Stimulated activated CD4-positive, alpha-beta T cell treated with anti-CD3 and anti-CD28 coated beads, Interleukin-2, amount 100 ng/mL, for 4 hours (primary cell): ENCODE data around the gene KLHL8.
"Not testable (repeated sequence)": the region's sequence is repeated elsewhere in the genome, so short reads cannot be mapped to it uniquely, and the experiment has no call there.

Source experiments
- DNase-seq: peaks from one replicate; pipeline ENCODE4 v3.0.0-alpha.2; 2020; ENCODE audit warnings: low read depth

KLHL8 gene

DNA sequence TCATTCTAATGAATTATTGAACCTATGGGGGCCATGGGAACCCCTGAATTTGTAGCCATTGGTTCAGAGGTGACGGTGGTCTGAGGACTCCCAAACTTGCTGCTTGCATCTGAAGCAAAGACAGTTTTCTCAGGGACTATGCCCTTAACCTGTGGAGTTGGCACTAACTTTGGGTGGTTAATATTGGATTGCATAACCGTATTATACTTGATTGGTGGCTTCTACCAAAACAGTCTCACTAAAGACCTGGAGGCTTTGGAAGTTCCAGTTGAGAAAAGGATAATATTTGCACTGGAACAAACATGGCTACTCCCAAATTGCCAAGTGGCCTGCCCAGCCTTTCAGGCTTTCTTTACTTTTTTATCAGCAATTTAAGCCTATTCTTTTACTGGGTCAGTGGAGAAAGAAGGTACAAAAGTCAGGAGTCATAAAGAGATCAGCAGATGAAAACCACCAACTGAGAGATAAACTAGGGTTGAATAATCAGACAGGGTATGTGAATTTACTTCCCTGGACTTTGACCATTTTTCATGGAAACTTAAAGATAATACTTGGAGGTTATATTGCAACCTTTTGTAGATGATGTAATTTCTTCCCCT is 7.9 kb upstream of the KLHL8 start:
- no peak for DNase-seq

DNA sequence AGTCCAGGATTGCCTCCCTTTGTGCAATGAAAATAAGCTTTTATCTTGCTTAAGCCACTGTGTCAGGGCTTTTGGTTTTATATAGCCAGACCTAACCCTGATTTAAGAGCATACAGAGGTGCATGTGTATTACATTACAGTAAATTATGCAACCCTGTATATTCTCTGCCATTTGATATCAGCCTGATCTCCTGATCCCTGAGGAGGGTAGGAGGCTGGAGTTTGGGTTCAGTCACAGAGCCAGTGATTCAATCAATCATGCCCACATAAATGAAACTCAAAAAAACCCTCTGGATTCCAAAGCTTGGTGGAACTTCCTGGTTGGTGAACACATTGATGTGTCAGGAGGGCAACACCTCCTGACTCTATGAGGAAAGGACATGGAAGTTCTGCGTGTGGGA is 7.3 kb upstream of the KLHL8 start:
- DNase-seq: no peak

DNA sequence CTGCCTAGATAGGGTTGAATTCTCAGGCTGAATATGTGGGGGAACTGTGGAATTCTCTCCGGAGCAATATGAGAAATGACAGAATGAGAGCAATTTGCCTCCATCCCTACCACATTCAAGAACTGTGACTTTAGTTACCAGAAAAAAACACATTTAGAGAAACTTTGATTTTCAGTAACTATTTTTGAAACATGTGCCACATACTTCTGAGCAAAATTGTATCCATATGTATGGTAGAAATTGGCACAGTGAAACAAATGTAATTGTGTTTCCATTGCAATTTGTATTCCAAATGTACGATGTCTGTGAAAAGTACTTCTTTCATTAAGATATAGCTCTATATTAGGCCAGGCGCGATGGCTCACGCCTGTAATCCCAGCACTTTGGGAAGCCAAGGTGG is 5.5 kb upstream of the KLHL8 start:
- DNase-seq: no peak

DNA sequence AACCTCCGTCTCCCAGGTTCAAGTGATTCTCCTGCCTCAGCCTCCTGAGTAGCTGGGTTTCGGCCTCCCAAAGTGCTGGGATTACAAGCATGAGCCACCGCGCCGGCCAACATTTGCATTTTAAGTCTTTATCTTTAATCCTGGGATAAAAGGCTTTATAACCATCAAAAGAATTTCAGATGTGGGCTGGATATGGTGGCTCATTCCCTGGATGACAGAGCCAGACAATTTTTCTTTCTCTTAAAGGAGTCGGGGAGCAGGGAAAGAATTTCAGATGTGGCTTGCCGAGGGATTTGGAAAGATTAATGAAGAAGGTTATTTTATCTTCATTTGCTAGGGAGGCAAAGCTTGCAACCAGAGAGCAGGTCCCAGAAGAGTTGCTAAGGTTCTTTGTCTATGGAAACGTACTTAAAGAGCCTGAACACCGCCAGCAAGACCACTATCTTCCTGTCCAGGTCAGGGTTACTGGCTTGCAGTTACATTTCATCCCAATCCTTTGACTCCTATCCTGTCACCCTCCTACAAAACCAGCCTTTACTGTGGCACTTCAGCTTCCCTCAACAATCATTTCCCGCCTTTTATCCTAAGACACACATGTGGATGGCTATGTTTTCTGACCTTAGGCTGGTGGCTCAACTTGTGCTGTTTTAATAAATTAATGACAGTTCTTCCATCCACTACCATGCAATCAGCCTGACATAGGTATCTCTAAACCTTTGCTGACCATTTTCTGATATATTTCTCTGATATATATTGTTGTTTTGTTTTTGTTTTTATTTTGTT is 3.9 kb upstream of the KLHL8 start:
- DNase-seq: no peak

DNA sequence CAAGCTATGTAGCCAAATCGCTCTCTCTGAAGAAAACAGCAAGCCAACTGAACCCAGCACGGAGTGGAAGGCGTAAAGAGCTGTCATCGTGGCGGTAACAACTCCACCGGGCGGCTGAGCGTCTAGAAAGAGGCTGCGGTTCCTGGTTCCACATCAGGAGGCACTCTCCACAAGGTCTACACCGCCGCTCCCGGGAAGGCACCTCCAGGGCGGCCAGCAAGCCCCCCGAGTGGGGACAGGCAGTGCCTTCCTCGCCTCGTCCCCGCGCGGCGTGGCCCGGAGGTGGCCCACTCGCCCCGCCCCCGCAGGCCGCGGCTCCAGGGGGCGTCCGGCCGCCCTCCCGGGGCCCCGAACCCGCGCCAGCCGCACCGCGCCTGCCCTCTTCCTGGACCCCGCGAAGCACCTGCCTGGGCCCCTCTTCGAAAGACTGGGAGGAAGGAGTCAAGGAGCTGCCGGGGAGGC is 755 bp downstream of the KLHL8 start:
- DNase-seq: peak; percentile 32

DNA sequence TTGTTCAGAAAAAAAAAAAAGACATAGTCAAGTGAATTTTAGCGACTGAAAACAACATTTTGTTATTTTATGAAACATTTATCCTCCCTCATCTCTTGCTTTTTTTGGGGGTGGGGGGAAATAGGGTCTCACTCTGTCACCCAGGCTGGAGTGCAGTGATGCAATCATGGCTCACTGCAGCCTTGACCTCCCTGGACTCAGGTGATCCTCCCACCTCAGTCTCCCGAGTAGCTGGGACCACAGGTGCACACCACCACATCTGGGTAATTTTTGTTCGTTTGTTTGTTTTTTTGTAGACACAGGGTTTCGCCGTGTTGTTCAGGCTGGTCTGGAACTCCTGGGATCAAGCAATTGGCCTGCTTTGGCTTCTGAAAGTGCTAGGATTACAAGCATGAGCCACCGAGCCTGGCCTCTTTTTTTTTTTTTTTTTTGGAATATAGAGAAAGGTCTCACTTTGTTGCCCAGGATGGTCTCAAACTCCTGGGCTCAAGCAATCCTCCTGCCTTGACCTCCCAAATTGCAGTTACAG is 3.1 kb downstream of the KLHL8 start:
- not testable (repeated sequence) for DNase-seq

DNA sequence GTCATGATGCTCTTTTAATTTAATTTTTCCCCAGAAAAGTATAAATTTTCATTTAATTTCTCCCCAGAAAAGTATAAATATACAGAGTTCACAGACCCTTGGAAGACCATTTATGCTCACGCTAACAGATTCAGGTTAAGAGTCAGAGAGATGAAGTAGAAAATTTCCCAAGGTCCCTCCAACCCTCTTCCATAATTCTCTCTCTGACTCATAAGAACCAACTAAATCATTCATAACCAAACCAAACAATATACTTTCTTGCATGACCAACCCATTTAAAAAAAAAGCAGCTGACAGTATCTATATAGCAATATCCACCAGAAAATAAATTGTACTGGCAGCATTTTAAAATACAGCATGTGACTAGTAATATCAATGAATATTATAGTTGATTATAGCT is 3.9 kb downstream of the KLHL8 start:
- no peak for DNase-seq

DNA sequence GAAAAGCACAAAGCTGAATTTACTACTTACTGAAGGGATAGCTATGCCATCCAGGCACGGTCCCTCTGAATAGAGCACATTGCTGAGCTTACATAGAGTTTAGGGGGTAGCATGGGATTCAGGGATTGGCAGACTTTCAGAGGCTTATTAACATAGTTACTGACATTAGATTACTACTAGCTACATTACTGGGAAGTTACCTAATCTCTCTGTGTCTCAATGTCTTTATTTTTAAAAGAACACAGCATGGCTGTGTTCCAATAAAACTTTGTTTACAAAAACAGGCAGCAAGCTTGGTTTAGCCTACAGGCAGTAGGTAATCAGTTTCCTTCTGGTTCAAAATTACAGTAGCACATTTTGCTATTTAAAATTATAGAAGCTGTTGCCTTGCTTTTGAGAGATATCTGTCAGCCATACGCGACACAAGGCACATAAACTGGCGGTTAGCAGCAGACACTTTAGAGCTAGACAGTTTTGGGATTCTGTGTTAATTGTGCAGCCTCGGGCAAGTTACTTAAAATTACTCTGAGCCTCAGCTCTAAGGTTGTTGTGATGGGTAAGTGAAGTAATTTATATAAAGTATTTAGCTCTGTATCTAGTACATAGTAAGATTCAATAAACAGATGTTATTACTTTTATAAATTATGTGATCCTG is 6.9 kb downstream of the KLHL8 start:
- no peak for DNase-seq

DNA sequence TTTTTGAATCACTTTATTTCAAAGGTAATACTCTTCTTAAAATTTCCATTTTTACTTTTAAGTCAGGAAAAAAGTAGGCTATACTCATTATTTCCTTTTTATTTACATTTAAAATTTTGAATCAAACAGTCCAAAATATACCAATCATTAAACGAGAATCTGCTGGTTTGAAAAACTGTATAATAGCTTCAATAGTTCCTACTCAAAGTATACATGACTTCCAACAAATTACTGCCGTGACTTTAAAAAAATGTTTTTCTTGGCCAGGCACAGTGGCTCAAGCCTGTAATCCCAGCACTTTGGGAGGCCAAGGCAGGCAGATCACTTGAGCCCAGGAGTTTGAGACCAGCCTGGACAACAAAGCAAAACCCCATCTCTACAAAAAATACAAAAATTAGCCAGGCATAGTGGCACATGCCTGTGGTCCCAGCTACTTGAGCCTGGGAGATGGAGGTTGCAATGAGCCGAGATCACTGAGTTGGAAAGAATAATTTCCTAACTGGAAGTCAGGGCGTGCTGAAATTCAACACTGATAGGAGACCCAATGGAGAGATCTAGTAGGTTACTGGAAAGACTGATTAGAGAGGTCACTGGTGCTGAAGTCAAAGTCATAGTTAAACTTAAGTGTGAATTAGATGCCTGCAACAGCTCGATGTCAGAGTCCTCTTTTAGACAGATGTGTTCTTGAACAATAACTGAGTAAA is 9.0 kb downstream of the KLHL8 start:
- no peak for DNase-seq

DNA sequence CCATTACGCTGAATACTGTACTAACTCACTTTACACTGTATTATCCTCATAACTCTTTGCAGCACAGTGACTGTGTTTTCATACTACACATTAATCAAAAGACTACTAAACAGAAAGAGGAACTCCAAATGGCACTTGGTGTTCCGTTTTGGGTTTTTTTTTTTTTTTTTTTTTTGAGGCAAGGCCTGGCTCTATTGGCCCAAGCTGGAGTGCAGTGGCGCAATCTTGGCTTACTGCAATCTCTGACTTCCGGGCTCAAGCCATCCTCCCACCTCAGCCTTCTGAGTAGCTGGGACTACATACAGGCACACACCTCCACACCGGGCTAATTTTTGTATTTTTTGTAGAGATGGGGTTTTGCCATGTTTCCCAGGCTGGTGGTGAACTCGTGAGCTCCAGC is 10.7 kb downstream of the KLHL8 start:
- DNase-seq: no peak

DNA sequence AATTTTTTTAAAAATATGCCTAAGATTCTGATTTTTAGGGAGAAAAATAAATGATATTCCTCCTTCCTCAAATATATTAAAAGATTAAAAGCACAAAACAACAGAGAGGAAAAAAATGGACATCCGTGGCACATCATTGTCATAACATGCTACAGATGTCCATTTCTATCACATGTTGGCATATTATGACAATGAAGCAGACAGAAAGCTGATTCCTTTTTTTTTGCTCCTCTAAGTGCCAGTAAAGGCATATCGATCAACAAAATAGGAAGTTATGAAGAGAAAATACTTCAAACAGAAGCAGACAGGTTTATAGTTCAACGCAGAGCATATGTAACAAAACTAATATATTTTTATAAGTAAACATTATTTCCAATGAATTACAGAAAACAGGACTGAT is 11.2 kb downstream of the KLHL8 start:
- DNase-seq: no peak

DNA sequence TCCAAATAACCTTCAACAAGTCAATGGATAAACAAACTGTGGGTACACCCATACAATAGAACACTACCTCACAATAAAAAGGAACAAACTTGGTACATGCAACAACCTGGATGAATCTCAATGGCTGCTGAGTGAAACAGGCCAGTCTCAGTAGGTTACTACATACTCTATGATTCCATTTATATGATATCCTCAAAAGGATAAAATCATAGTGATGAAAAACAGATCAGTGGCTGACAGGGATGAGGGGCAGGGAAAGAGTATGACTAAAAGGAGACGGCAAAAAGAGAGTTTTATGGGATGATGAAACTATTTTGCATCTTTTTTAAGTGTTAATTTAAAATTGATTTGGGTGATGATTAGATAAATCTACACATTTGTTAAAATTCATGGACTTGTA is 15.9 kb downstream of the KLHL8 start:
- DNase-seq: no peak

DNA sequence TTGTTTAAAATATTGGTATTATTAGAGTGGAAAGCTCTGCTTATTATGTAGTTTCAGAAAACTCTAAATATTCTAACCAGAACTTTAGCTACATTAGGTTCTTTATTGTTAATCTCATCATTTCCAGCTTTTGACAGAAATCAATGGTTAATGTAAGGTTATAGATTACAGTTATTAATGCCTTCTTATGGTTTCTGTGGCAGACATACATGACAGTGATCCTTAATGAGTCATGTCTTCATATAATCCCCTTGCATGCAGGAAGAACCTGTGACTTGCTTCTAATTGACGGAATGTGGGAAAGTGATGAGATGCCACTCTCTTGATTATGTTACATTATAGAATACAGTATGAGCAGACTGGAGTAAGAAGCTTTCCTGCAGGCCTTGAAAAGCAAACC is 23.5 kb downstream of the KLHL8 start:
- no peak for DNase-seq

DNA sequence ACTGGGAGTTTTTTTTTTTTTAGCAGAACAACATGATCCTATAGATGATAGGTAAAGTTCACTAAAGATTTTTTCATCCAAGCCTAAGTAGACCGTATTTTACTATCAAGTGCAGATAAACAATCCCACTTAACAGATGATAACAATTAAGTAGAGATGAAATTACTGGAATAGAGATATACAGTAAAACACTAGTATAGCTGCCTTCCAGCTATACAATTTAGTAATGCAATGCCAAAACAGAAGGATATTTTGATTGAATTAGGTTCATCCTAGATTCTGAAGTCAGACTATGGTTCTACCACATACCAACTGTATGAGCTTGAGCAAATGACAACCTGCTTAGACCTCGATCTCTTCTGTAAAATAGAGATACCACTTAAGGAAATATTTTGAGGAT is 24.3 kb downstream of the KLHL8 start:
- DNase-seq: no peak

DNA sequence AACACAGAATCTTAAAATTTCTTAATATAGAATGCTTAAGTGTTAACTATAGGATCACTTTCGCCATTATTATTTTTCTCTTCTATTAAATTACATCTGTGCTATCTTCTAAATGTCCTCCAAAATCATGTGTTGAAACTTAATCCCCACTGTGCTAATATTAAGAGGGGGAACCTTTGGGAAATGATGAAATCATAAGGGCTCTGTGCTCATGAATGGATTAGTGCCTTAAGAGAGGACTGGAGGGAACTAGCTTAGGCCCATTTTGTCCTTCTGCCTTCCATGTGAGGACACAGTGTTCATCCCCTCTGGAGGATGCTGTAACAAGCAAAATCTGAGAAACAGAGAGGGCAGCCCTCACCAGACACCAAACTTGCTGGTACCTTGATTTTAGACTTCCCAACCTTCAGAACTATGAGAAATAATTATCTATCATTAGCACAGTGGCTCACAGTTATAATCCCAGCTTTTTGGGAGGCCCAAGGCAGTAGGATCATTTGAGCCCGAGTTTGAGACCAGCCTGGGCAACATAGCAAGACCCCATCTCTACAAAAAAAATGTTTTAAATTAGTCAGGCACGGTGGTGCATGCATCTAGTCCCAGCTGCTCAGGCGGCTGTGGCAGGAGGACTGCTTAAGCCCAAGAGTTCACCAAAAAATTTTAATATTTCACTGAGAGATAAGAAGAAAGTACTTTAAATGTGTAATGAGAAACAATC is 26.3 kb downstream of the KLHL8 start:
- DNase-seq: no peak

DNA sequence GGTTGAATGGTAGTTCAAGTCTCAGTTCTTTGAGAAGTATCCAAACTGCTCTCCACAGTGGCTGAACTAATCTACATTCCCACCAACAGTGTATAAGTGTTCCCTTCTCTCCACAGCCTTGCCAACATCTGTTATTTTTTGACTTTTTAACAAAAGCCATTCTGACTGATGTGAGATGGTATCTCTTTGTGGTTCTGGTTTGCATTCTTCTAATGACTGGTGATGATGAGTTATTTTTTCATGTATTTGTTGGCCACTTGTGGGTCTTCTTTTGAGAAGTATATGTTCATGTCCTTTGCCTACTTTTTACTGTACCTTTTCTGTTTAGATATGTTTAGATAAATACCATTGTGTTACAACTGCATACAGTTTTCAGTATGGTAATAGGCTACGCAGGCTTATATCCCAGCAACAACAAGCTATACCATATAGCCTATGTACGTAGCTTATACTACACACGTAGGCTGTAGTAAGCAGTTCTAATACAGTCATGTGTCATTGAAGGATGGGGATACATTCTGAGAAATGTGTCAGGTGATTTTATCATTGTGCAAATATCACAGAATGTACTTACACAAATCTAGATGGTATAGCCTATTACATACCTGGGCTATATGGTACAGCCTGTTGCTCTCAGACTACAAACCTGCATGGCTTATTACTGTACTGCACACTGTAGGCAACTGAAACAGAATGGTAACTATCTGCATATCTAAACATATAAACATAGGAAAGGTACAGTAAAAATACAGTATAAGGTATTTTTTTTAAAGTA is 28.1 kb downstream of the KLHL8 start:
- no peak for DNase-seq

DNA sequence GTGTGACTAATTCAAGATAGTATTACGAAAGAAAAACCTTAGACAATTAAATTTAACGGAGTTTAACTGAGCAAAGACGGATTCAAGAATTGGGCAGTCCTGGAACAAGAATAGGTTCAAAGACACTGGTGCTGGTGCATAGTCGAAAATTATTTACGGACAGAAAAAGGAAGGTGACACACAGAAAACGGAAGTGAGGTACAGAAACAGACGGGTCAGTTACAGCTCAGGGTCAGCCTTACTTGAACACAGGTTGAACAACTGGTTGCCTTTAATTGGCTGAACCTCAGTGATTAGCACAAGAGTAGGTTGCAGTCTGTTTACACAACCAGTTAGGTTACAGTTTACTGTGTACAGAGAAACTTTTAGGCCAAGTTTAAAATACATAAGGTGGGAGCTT is 31.5 kb downstream of the KLHL8 start:
- no peak for DNase-seq

DNA sequence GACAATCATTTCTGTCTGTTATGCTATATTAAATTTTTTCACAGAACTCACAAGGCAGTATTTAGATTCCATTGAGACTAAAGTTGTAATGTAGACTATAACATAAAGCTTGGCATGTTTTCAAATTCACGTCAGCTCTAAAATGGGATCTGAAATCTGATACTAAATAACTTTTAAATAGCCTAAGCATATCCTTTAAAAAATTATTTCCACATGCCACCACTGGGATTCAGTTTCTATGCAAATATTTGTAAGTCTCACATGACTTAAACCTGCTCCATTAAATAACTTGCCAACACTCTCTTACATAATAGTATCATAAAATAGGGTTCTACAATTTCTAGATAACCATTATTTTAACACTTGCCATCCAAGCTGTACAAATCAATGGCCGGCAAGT is 32.4 kb downstream of the KLHL8 start:
- DNase-seq: no peak

DNA sequence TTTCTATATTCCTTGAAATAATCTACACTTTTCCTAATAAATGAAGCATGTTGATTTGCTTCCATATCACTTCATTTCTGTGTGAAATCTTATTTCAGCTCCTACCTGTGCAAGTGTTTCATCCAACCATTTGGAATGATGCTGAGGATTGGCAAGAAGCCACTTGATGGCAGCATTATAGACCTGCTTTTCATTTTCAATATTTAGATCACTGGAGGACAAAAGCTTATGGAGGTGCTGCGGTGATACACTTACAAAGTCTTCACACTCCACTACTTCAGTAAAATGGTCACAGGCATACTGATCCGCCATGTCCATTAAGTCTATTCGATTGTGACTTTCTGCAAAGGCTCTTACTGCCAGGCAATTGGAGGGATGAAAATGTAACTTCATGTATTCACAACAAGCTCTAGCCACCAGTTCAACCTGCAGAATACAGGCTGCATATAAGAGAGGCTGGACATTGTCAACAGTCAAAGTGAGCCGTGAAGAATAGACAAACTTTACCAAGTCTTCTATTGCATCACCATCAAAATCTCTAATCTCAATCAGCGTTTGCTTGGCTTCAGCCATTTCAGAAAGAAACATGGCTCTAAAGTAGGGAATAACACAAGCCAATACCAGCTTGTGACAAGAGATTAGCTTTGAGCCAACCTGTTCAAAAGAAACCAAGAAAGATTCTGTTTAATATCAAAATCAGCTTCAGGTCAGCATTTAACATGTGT is 35.1 kb downstream of the KLHL8 start:
- DNase-seq: no peak

DNA sequence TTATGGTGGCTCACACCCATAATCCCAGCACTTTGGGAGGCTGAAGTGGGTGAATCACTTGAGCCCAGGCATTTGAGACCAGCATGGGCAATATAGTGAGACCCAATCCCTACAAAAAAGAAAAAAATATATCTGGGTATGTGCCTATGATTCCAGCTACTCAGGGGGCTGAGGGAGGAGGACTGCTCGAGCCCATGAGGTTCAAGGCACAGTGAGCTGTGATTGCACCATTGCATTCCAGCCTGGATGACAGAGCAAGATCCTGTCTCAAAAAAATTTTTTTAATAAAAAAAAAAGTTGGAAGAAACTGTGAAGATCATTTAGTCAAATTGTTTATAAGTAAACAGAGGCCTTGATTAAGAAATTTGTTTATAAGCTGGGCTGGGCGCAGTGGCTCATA is 39.7 kb downstream of the KLHL8 start:
- DNase-seq: no peak
